HepG2 (cell line): ENCODE results near the gene LRRC51. TPM values are rescaled to one million over a fixed set of nuclear protein-coding genes. Genes with fewer than 3 reads are reported as not detected.

ENCODE experiments used
- FOXA1 ChIP-seq, 2 experiments: fragments of 450-650 bp in 1 of 2; sonication (generic) in 1 of 2; formaldehyde crosslinking in 1 of 2; IDR thresholded peaks; 2 replicates each; pipeline versions ENCODE4 v1.4.0 to v1.6.1; 2016 to 2020; ENCODE audit warnings: missing genetic modification reagents in 1 of 2
- HOXA7 ChIP-seq: sonication (generic); formaldehyde crosslinking; IDR thresholded peaks from 2 replicates; pipeline ENCODE4 v1.8.1; 2022; ENCODE audit warnings: mild to moderate bottlenecking, missing genetic modification reagents, moderate library complexity
- IKZF1 ChIP-seq: fragments of 450-650 bp; IDR thresholded peaks from 2 replicates; pipeline ENCODE4 v1.7.1; 2016
- PHF8 ChIP-seq: sonication (generic); formaldehyde crosslinking; IDR thresholded peaks from 2 replicates; pipeline ENCODE4 v1.5.0; 2020; ENCODE audit warnings: missing genetic modification reagents
- SALL1 ChIP-seq: sonication (generic); formaldehyde crosslinking; IDR thresholded peaks from 2 replicates; pipeline ENCODE4 v1.8.0; 2022; ENCODE audit warnings: mild to moderate bottlenecking, missing genetic modification reagents
- SMAD9 ChIP-seq: sonication (generic); formaldehyde crosslinking; IDR thresholded peaks from 2 replicates; pipeline ENCODE4 v1.5.1; 2020; ENCODE audit warnings: mild to moderate bottlenecking, missing genetic modification reagents
- ZNF207 ChIP-seq: fragments of 450-650 bp; IDR thresholded peaks from 2 replicates; pipeline ENCODE4 v1.6.1; 2016; ENCODE audit warnings: antibody characterized with exemption, borderline replicate concordance
- ZNF530 ChIP-seq: sonication (generic); formaldehyde crosslinking; IDR thresholded peaks from 2 replicates; pipeline ENCODE4 v1.5.0; 2020; ENCODE audit warnings: low read depth, mild to moderate bottlenecking, missing genetic modification reagents
- ZNF547 ChIP-seq: sonication (generic); formaldehyde crosslinking; IDR thresholded peaks from 2 replicates; pipeline ENCODE4 v1.5.1; 2020; ENCODE audit warnings: mild to moderate bottlenecking, missing genetic modification reagents
- polyA plus RNA-seq, 8 experiments: library from polyadenylated mRNA; depleted of rRNA in 3 of 8; stranded (reverse) in 7 of 8; unstranded in 1 of 8; fragments of >200 nt; fragmentation: Illumina TruSeq in 4 of 8; extraction: Trizol in 4 of 8; gene quantifications; 2 replicates each; pipeline versions ENCODE4 v1.2.1 to v1.2.3, GENCODE V29; 2011 to 2016; ENCODE audit warnings: low read depth in 4 of 8, missing spikeins in 1 of 8, mixed read lengths in 1 of 8; ENCODE audit not compliant: insufficient read depth in 1 of 8
- total RNA-seq, 5 experiments: library from RNA; depleted of rRNA; stranded (reverse); fragments of >200 nt; fragmentation: Illumina TruSeq; extraction: Trizol; gene quantifications; 2 replicates each; pipeline ENCODE4 v1.2.3, GENCODE V29; 2016; ENCODE audit warnings: low read depth in 1 of 5
- TF ChIP-seq, protein P1 (sequence below): IDR thresholded peaks from 2 replicates; pipeline ENCODE4 v1.6.1; 2016; ENCODE audit warnings: low read depth, control low read depth
- TF ChIP-seq, protein P2 (sequence below): sonication (generic); formaldehyde crosslinking; conservative IDR thresholded peaks from 2 replicates; pipeline ENCODE4 v1.5.0; 2020; ENCODE audit warnings: missing genetic modification reagents
- TF ChIP-seq, protein P3 (sequence below): sonication (generic); formaldehyde crosslinking; conservative IDR thresholded peaks from 2 replicates; pipeline ENCODE4 v1.4.0; 2020; ENCODE audit warnings: mild to moderate bottlenecking, missing genetic modification reagents, moderate library complexity
- TF ChIP-seq, protein P4 (sequence below): IDR thresholded peaks from 2 replicates; pipeline ENCODE4 v1.6.1; 2016; ENCODE audit warnings: missing compliant biosample characterization, missing genetic modification reagents, borderline replicate concordance
- TF ChIP-seq, protein P5 (sequence below): fragments of 450-650 bp; IDR thresholded peaks from 2 replicates; pipeline ENCODE4 v1.6.1; 2017; ENCODE audit warnings: mild to moderate bottlenecking
- TF ChIP-seq, protein P6 (sequence below), 2 experiments: sonication (generic) in 1 of 2; formaldehyde crosslinking in 1 of 2; IDR thresholded peaks; 2 replicates each; pipeline versions ENCODE4 v1.4.0 to v1.6.1; 2018 to 2020; ENCODE audit warnings: missing genetic modification reagents in 2 of 2, borderline replicate concordance in 1 of 2, low read depth in 1 of 2, mild to moderate bottlenecking in 1 of 2, missing biosample characterization in 1 of 2

LRRC51 gene
- total and polyA plus RNA-seq, 2 of the 13 experiments (the other 11 are each of a cell fraction or from before 2014, with no cell fraction given) = 5.3 to 6.0 TPM

DNA sequence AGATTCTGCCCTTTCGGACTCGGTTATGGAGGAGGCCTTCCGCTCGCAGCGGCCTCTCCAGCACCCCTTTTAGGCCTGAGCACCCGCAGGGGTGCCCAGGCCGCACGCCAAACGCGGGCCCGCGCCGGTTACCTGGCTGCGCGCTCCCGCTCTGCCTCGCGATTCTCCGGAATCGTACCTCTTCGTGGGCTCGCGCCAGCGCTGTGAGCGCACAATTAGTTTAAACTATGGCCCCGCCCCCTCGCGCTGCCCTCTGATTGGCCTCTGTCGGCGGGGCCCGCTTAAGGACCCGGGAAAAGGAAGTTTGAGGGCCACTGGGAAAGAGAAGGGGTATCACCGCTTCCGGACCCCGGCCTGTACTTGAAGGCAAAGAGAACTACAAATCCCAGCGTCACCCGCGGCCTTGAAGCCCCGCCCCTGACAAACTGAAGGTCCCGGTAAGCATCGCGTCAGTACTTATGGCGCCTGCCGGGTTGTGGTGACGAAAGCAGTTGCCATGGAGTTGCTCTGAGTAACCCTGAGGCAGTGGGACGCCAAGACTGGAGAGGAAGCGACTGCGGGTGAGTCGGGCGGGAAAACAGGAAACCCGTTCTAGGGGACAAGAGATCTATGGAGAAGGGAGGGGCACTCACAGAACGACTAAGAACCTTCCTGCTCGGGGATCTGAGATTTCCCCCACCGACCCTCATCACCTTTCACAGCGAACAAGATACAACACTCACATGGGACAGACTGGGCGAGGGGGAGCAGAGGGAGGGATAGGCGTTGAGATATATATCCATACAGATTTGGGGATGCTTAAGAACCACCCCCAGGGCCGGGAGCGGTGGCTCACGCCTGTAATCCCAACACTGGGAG, at the start of gene LRRC51, which contains the start of gene NUMA1 (continued):
- TF ChIP-seq, protein P1, sequence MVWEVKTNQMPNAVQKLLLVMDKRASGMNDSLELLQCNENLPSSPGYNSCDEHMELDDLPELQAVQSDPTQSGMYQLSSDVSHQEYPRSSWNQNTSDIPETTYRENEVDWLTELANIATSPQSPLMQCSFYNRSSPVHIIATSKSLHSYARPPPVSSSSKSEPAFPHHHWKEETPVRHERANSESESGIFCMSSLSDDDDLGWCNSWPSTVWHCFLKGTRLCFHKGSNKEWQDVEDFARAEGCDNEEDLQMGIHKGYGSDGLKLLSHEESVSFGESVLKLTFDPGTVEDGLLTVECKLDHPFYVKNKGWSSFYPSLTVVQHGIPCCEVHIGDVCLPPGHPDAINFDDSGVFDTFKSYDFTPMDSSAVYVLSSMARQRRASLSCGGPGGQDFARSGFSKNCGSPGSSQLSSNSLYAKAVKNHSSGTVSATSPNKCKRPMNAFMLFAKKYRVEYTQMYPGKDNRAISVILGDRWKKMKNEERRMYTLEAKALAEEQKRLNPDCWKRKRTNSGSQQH (CRISPR knock-in tag) = peak; percentile 70
- TF ChIP-seq, protein P2, sequence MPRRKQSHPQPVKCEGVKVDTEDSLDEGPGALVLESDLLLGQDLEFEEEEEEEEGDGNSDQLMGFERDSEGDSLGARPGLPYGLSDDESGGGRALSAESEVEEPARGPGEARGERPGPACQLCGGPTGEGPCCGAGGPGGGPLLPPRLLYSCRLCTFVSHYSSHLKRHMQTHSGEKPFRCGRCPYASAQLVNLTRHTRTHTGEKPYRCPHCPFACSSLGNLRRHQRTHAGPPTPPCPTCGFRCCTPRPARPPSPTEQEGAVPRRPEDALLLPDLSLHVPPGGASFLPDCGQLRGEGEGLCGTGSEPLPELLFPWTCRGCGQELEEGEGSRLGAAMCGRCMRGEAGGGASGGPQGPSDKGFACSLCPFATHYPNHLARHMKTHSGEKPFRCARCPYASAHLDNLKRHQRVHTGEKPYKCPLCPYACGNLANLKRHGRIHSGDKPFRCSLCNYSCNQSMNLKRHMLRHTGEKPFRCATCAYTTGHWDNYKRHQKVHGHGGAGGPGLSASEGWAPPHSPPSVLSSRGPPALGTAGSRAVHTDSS (CRISPR knock-in tag) = no peak
- TF ChIP-seq, protein P3, sequence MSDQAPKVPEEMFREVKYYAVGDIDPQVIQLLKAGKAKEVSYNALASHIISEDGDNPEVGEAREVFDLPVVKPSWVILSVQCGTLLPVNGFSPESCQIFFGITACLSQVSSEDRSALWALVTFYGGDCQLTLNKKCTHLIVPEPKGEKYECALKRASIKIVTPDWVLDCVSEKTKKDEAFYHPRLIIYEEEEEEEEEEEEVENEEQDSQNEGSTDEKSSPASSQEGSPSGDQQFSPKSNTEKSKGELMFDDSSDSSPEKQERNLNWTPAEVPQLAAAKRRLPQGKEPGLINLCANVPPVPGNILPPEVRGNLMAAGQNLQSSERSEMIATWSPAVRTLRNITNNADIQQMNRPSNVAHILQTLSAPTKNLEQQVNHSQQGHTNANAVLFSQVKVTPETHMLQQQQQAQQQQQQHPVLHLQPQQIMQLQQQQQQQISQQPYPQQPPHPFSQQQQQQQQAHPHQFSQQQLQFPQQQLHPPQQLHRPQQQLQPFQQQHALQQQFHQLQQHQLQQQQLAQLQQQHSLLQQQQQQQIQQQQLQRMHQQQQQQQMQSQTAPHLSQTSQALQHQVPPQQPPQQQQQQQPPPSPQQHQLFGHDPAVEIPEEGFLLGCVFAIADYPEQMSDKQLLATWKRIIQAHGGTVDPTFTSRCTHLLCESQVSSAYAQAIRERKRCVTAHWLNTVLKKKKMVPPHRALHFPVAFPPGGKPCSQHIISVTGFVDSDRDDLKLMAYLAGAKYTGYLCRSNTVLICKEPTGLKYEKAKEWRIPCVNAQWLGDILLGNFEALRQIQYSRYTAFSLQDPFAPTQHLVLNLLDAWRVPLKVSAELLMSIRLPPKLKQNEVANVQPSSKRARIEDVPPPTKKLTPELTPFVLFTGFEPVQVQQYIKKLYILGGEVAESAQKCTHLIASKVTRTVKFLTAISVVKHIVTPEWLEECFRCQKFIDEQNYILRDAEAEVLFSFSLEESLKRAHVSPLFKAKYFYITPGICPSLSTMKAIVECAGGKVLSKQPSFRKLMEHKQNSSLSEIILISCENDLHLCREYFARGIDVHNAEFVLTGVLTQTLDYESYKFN = peak; percentile 56
- TF ChIP-seq FOXA1 (IDR thresholded peaks at IDR 0.05) (no peak), FOXA1 (CRISPR knock-in tag; IDR thresholded peaks at IDR 0.05) (no peak), ZNF207 (no peak), SMAD9 (CRISPR knock-in tag) (no peak), PHF8 (CRISPR knock-in tag) (peak; percentile 91), ZNF547 (CRISPR knock-in tag) (no peak), HOXA7 (CRISPR knock-in tag) (no peak), IKZF1 (no peak), SALL1 (CRISPR knock-in tag) (peak; percentile 67; the same call in 1 of the 2 replicates), ZNF530 (CRISPR knock-in tag) (no peak)
- TF ChIP-seq, protein P4, sequence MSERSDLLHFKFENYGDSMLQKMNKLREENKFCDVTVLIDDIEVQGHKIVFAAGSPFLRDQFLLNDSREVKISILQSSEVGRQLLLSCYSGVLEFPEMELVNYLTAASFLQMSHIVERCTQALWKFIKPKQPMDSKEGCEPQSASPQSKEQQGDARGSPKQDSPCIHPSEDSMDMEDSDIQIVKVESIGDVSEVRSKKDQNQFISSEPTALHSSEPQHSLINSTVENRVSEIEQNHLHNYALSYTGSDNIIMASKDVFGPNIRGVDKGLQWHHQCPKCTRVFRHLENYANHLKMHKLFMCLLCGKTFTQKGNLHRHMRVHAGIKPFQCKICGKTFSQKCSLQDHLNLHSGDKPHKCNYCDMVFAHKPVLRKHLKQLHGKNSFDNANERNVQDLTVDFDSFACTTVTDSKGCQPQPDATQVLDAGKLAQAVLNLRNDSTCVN = no peak
- TF ChIP-seq, protein P5, sequence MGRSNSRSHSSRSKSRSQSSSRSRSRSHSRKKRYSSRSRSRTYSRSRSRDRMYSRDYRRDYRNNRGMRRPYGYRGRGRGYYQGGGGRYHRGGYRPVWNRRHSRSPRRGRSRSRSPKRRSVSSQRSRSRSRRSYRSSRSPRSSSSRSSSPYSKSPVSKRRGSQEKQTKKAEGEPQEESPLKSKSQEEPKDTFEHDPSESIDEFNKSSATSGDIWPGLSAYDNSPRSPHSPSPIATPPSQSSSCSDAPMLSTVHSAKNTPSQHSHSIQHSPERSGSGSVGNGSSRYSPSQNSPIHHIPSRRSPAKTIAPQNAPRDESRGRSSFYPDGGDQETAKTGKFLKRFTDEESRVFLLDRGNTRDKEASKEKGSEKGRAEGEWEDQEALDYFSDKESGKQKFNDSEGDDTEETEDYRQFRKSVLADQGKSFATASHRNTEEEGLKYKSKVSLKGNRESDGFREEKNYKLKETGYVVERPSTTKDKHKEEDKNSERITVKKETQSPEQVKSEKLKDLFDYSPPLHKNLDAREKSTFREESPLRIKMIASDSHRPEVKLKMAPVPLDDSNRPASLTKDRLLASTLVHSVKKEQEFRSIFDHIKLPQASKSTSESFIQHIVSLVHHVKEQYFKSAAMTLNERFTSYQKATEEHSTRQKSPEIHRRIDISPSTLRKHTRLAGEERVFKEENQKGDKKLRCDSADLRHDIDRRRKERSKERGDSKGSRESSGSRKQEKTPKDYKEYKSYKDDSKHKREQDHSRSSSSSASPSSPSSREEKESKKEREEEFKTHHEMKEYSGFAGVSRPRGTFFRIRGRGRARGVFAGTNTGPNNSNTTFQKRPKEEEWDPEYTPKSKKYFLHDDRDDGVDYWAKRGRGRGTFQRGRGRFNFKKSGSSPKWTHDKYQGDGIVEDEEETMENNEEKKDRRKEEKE = no peak
- TF ChIP-seq, protein P6, sequence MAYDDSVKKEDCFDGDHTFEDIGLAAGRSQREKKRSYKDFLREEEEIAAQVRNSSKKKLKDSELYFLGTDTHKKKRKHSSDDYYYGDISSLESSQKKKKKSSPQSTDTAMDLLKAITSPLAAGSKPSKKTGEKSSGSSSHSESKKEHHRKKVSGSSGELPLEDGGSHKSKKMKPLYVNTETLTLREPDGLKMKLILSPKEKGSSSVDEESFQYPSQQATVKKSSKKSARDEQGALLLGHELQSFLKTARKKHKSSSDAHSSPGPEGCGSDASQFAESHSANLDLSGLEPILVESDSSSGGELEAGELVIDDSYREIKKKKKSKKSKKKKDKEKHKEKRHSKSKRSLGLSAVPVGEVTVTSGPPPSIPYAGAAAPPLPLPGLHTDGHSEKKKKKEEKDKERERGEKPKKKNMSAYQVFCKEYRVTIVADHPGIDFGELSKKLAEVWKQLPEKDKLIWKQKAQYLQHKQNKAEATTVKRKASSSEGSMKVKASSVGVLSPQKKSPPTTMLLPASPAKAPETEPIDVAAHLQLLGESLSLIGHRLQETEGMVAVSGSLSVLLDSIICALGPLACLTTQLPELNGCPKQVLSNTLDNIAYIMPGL (CRISPR knock-in tag; IDR thresholded peaks at IDR 0.05; ENCODE audit: borderline replicate concordance in 1 of 2, low read depth in 1 of 2) = peak; percentile 33 to 67; a peak in 2 of 4 replicates
